ENCODE results near the gene PSMF1.

- TF ChIP-seq POLR2A (IDR thresholded peaks at IDR 0.05) (no peak), POLR2AphosphoS5 (IDR thresholded peaks at IDR 0.05) (no peak), CTCF (IDR thresholded peaks at IDR 0.05) (no peak)
Measured at GRCh38 chr20:1174787-1175186, 56.4 kb downstream of the PSMF1 start.

Measured in upper lobe of left lung (tissue), 4 donors.